Right ventricle myocardium superior (tissue), 1 donor: ENCODE results near the gene HELZ. TPM values are rescaled to one million over a fixed set of nuclear protein-coding genes. Genes with fewer than 3 reads are reported as not detected.
"Not testable (repeated sequence)": the region's sequence is repeated elsewhere in the genome, so short reads cannot be mapped to it uniquely, and the experiment has no call there.

Experiments used
- ATAC-seq: fragments of 200-7000 bp; cut with Tn5 transposase; one replicate; pipeline ENCODE4 v1.9.1; 2020; ENCODE audit warnings: mild to moderate bottlenecking; ENCODE audit not compliant: poor library complexity
- DNase-seq: peaks from one replicate; pipeline ENCODE4 v3.0.0-alpha.2; 2020
- intact Hi-C: fragments of 100-400 bp; cut with DNase I; formaldehyde crosslinking; loops from one replicate; pipeline ENCODE4 v1.11.2; 2022
- total RNA-seq: library from RNA; stranded (reverse); fragmentation: NEBNext Ultra II Directional; extraction: Animal tissue kit (Norgen Biotek cat#: 25700); gene quantifications from one replicate; pipeline ENCODE4 v1.2.1, GENCODE V29; 2021
- donor health status: DM: no; HTN: yes; CAD: no; lungs with severe emphysema.

HELZ gene
- total RNA-seq, 1 donor from 2014 or later: 33.3 TPM

DNA sequence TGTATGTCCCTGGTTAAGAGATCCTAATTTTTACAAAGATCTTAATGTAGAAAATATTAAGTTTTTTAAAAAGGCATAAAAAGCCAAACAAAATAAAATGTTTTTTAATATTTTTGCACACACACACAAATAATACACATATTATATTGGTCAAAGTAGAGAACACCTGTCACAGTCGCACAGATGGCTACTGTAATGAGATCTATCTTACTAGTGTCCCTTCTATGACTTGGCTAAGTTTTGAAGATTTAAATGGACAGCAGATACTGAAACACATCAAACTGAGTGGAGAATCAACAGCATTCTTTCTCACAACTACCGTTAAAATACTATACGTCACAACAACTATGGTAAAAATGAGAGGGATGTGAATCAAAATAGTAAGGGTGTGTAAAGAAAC lies 83.4 kb downstream of the HELZ start:
- intact Hi-C loops: no loop called here
- ATAC-seq: no peak
- no peak for DNase-seq

DNA sequence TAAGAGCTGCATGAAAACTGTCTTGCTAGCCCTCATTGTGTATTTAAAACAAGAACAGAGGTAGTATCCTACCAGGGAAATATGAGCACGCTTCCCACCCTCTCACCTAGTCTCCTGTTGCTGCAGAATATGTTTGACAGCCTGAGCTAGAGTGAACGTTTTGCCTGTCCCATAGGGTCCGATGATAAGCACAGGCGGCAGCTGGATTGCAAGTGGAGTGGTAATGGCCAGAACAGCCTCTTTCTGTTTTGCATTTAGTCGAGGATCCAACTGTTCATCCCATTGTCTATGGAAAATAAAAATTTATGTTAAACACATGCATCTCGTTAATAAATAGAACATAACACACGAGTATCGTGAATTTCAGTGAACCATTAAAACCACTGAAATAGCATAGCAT lies 84.2 kb downstream of the HELZ start:
- DNase-seq (no peak), ATAC-seq (no peak)
- intact Hi-C loops: no loop called here

DNA sequence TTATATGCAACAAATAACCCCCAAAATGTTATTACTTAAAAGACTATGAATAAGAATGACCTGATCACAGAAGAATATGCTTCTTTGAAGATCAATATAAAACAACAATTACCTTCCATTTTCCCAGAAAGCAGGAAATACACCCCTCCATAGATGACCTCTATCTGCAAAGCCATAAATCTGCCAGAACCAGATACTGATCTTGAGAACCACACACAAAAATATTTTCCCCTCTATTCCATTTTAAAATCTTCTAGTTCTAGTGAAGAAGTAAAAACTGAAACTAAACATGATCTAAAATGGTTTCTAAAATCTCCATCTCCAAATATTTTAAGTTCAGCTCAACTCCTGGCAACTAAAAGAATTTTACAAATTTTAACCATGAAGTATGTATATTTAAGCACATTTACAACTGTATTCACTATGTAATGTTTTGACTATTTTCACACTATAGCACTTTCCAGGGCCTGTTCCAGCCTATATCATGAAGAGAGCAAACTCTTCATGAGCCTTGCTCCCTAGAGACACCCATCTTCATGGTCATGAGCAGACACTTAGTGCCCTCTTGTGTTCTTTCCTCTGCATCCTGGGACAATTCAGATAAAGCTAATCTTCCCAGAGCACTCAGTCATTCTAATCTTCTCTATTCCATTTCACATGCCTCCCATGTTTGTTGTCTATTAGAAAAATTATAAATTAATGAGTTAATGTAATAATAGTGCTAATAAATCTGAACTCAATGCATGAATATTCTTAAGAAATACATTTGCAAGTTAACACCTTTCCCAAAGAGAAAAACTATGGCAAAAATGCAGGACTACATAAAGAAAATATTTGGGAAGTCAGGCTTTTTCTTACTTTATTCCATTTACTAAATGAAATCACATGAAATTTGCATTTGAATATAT lies 87.0 kb downstream of the HELZ start:
- DNase-seq (no peak), ATAC-seq (peak; percentile 71)
- intact Hi-C loops: no loop called here

GRCh38 chr17:67156269-67157199 lies 88.5 kb downstream of the HELZ start:
- intact Hi-C loops: no loop called here
- ATAC-seq (no peak), DNase-seq (no peak)

DNA sequence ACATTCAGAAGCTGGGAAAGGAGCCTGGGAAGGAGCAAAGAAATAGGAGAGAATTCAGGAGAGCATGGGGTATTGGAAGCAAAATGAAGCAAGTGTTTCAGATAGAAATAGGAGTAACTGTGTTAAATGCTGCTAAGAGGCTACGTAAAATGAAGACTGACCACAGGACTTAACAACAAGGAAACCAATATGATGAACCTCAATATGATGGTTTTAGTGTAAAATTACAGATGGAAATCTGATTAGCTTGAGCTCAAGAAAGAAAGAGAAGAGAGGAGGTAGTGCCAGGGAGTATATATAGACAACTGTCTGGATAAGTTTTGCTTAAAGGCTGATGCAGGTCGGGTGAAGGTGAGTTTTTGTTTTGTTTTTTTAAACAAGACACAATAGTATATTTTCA lies 92.2 kb downstream of the HELZ start:
- intact Hi-C loops: no loop called here
- ATAC-seq: no peak

DNA sequence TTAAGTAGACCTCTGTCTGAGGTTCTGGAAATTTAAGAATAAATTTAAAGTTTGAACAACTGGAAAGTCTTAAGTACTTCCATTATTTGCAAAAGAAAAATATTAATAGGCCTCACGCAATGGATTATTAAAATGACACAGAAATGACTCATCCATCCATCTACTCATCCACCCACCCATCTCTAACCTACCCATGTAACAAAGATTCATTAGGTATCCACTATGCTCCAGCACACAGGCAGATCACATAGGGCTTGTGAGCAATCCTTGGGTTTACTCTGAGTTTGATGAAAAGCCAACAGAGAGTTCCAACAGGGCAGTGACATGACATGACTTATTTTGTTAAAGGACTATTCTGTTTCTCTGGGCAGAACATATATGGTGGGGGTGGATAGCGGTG lies 93.3 kb downstream of the HELZ start:
- ATAC-seq: no peak
- intact Hi-C loops: no loop called here

More for the DNA sequence above, 92.2 kb downstream of the HELZ start:
- DNase-seq: no peak

DNA sequence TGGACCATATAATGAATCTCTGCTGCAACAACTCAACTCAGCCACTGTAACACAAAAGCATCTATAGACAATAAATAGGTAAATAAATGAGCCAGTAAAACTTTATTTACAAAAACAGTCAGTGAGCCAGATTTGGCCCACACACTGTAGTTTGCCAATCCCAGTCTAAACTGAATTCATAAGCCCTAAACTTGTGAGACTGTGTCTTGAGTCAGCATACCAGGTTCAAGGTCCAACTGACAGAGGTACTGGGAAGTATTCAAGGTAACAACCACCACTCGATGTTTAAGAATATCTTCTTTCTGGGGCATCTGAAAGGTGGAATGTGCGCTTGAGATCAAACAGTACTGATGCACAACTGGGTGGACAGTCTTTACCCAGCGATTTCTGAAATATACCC lies 94.2 kb downstream of the HELZ start:
- ATAC-seq (no peak), DNase-seq (no peak)
- intact Hi-C loops: no loop called here

More for the DNA sequence above, 93.3 kb downstream of the HELZ start:
- DNase-seq: no peak

- ATAC-seq (no peak), DNase-seq (no peak)
- intact Hi-C loops: no loop called here
Measured at GRCh38 chr17:67148352-67148751, 96.6 kb downstream of the HELZ start.

DNA sequence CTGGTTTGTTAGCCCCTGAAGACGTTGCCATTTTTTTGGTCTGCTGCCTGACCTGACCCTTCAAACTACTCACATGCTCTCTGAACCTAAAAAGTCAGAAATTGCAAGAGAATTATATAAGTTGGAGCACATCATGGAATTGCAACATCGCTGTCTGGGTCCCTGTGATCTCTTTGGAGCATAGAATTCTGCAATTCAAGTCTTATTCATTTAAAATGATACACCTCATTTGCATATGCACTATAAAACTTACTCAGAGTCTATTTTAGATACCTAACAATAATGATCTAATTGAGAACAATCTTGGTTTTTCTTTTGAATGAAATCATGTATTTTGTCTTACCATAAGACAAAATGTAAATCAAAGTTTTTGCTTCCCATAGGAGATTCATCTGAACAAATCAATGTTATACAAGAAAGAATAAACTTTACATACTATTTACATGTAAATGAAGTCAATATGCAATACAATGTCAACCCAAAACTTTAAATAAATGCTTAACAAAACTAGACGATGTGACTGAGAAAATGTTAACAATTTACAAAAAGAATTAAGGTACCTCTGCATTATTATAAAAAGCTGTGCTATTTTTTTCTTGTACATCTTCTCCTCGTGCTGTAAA lies 99.7 kb downstream of the HELZ start:
- no peak for ATAC-seq
- no peak for DNase-seq
- intact Hi-C loops: no loop called here

DNA sequence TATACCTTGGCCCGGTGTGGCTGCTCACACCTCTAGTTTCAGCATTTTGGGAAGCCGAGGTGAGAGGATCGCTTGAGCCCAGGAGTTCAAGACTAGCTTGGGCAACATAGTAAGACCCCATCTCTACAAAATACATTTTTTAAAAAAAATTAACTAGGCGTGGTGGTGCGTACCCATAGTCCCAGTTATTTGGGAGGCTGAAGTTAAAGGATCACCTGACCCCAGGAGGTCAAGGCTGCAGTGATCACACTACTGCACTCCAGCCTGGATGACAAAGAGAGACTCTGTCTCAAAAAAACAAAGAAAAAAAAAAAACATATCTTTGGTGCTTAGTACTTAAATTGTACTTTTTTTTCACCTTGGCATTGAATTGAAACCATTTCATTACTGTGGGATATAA lies 101.7 kb downstream of the HELZ start:
- no peak for ATAC-seq
- intact Hi-C loops: no loop called here
- no peak for DNase-seq

DNA sequence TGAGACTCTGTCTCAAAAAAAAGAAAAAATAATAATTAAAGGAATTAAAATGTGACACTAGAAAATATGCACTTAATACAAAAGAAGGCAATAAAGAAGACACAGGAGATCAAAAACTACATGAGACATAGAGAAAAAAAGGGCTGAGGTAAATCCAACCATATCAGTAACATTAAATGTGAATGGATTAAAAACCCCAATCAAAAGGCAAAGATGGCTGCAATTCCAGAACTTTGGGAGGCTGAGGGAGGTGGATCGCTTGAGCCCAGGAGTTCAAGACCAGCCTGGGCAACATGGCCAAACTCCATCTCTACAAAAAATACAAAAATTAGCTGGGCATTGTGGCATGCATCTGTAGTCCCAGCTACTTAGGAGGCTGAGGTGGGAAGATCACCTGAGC lies 103.0 kb downstream of the HELZ start:
- ATAC-seq, intact Hi-C loops: not testable (repeated sequence)

GRCh38 chr17:67139784-67140665 lies 105.0 kb downstream of the HELZ start:
- DNase-seq (no peak), ATAC-seq (peak; percentile 34)
- intact Hi-C loops: no loop called here

More for the DNA sequence above, 103.0 kb downstream of the HELZ start:
- not testable (repeated sequence) for DNase-seq

DNA sequence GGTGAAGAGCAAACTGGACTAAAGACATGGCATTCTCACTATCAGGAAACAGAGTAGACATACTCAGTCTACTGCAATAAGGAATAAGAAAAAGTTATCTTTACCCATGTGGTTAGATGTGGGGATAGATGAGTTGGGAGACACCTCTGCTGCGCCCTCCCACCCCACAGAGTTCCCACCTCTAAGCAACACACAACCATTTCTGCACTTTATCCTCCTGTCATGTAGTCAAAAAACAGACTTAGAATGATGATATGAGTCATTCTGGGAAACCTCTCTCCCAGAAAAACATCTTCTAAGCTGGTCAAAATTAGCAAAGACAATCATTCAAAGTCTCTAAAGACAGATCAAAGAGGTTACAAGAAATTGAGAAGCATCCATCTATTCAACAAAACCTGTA lies 105.7 kb downstream of the HELZ start:
- DNase-seq: no peak
- intact Hi-C loops: no loop called here
- ATAC-seq: no peak

DNA sequence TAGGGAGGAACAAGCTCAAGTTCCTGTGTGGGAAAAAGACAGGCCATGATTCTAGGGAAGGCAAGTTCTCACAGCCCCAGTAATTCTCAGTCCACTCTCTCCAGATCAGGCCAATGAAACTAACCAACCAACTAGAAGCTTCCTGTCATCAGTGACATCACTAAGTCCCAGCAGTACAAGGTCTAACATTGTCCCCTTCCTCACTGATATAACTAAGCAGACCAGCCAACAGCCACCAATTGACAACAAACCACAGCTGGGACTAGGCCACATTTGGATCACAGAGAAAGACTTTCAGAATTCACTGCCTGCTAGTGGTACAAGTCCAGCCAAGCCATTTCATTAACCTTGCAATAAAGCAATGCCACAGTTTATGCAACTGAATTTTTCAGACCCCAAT lies 106.6 kb downstream of the HELZ start:
- intact Hi-C loops: no loop called here
- no peak for ATAC-seq
- DNase-seq: no peak

- DNase-seq (no peak), ATAC-seq (no peak)
- intact Hi-C loops: no loop called here
Measured at GRCh38 chr17:67137860-67138259, 107.1 kb downstream of the HELZ start.

DNA sequence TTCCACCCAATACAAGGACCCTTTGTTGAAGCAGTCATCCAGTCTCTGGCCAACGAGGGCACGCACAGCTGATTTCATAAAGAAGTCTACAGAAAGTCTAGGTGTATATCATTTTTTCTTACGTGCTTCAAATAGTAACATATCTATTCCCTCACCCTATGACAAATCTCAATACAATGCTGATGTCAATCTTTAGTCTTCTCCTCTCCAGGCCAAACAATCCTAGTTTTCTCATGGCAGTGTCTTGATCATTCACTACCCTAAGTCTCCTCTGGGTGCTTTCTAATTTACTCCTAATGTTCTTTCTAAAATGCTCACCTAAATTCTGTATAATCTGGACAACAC lies 108.0 kb downstream of the HELZ start:
- DNase-seq: no peak
- intact Hi-C loops: no loop called here
- no peak for ATAC-seq

DNA sequence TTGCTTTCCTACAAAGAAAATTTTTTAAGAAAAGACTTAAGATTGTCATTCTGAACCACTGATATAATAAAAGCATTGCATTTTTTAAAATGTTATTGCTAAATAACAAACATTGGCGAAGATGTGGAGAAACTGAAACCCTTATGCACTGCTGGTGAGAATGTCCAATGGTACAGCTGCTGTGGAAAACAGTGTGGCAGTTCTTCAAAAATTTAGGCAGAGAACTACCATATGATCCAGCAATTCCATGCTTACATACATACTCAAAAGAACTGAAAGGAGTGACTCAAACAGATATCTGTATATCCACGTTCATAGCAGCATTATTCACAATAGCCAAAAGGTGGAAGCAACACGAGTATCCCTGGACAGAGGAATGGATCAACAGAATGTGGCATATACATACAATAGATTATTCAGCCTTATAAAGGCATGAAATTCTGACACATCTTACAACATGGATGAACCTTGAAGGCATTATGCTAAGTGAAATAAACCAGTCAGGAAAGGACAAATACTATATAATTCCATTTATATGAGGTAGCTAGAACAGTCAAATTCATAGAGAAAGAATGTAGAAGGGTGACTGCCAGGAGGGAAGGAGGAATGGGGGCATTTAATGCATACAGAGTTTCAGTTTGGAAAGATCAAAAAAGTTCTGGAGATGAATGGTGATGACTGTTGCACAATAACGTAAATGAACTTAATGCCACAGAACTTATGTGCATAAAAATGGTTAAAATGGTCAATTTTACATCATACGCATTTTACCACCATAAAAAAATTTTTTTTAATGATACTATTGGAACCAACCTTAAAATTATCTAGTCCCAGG lies 108.6 kb downstream of the HELZ start:
- no peak for DNase-seq
- no peak for ATAC-seq
- intact Hi-C loops: no loop called here

- DNase-seq (no peak), ATAC-seq (no peak)
- intact Hi-C loops: no loop called here
Measured at GRCh38 chr17:67133161-67133560, 111.8 kb downstream of the HELZ start.
